ENCODE results near the gene TMEM145.

Gene TMEM145

GRCh38 chr19:42355896-42356295 is 42.8 kb downstream of the TMEM145 start:
- no peak for TF ChIP-seq BACH2 (CRISPR knock-in tag; IDR thresholded peaks at IDR 0.05; ENCODE audit: borderline replicate concordance)
- TF ChIP-seq CSDC2 (CRISPR knock-in tag; IDR thresholded peaks at IDR 0.05) = no peak
- no peak for TF ChIP-seq ISL1 (CRISPR knock-in tag; IDR thresholded peaks at IDR 0.05)
- TF ChIP-seq RARB (CRISPR knock-in tag; IDR thresholded peaks at IDR 0.05) = no peak
- ATAC-seq = no peak

- ATAC-seq = no peak
- TF ChIP-seq ZNF565 (CRISPR knock-in tag; conservative IDR thresholded peaks at IDR 0.05; ENCODE audit: low read depth) (no peak), PPARA (CRISPR knock-in tag; IDR thresholded peaks at IDR 0.05; ENCODE audit: borderline replicate concordance) (no peak), RARB (CRISPR knock-in tag; IDR thresholded peaks at IDR 0.05) (no peak), ARNTL (CRISPR knock-in tag; IDR thresholded peaks at IDR 0.05; ENCODE audit: borderline replicate concordance, low read depth) (no peak), ZC3H10 (CRISPR knock-in tag; IDR thresholded peaks at IDR 0.05) (no peak), ZNF8 (CRISPR knock-in tag; IDR thresholded peaks at IDR 0.05) (no peak), CSDC2 (CRISPR knock-in tag; IDR thresholded peaks at IDR 0.05) (no peak), BACH2 (CRISPR knock-in tag; IDR thresholded peaks at IDR 0.05; ENCODE audit: borderline replicate concordance) (no peak), ZNF70 (CRISPR knock-in tag; IDR thresholded peaks at IDR 0.05) (no peak), OSR1 (CRISPR knock-in tag; IDR thresholded peaks at IDR 0.05) (no peak), GLIS3 (CRISPR knock-in tag; IDR thresholded peaks at IDR 0.05) (no peak), ZFP3 (CRISPR knock-in tag; IDR thresholded peaks at IDR 0.05) (no peak)
- TF ChIP-seq, protein P1, sequence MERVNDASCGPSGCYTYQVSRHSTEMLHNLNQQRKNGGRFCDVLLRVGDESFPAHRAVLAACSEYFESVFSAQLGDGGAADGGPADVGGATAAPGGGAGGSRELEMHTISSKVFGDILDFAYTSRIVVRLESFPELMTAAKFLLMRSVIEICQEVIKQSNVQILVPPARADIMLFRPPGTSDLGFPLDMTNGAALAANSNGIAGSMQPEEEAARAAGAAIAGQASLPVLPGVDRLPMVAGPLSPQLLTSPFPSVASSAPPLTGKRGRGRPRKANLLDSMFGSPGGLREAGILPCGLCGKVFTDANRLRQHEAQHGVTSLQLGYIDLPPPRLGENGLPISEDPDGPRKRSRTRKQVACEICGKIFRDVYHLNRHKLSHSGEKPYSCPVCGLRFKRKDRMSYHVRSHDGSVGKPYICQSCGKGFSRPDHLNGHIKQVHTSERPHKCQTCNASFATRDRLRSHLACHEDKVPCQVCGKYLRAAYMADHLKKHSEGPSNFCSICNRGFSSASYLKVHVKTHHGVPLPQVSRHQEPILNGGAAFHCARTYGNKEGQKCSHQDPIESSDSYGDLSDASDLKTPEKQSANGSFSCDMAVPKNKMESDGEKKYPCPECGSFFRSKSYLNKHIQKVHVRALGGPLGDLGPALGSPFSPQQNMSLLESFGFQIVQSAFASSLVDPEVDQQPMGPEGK (CRISPR knock-in tag; IDR thresholded peaks at IDR 0.05; ENCODE audit: borderline replicate concordance) = no peak
- TF ChIP-seq, protein P2, sequence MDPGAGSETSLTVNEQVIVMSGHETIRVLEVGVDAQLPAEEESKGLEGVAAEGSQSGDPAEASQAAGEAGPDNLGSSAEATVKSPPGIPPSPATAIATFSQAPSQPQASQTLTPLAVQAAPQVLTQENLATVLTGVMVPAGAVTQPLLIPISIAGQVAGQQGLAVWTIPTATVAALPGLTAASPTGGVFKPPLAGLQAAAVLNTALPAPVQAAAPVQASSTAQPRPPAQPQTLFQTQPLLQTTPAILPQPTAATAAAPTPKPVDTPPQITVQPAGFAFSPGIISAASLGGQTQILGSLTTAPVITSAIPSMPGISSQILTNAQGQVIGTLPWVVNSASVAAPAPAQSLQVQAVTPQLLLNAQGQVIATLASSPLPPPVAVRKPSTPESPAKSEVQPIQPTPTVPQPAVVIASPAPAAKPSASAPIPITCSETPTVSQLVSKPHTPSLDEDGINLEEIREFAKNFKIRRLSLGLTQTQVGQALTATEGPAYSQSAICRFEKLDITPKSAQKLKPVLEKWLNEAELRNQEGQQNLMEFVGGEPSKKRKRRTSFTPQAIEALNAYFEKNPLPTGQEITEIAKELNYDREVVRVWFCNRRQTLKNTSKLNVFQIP (CRISPR knock-in tag; IDR thresholded peaks at IDR 0.05; ENCODE audit: borderline replicate concordance, low read depth) = no peak
- TF ChIP-seq, protein P3, sequence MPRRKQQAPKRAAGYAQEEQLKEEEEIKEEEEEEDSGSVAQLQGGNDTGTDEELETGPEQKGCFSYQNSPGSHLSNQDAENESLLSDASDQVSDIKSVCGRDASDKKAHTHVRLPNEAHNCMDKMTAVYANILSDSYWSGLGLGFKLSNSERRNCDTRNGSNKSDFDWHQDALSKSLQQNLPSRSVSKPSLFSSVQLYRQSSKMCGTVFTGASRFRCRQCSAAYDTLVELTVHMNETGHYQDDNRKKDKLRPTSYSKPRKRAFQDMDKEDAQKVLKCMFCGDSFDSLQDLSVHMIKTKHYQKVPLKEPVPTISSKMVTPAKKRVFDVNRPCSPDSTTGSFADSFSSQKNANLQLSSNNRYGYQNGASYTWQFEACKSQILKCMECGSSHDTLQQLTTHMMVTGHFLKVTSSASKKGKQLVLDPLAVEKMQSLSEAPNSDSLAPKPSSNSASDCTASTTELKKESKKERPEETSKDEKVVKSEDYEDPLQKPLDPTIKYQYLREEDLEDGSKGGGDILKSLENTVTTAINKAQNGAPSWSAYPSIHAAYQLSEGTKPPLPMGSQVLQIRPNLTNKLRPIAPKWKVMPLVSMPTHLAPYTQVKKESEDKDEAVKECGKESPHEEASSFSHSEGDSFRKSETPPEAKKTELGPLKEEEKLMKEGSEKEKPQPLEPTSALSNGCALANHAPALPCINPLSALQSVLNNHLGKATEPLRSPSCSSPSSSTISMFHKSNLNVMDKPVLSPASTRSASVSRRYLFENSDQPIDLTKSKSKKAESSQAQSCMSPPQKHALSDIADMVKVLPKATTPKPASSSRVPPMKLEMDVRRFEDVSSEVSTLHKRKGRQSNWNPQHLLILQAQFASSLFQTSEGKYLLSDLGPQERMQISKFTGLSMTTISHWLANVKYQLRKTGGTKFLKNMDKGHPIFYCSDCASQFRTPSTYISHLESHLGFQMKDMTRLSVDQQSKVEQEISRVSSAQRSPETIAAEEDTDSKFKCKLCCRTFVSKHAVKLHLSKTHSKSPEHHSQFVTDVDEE (CRISPR knock-in tag; IDR thresholded peaks at IDR 0.05) = no peak
Observed at GRCh38 chr19:42356686-42357085, 43.6 kb downstream of the TMEM145 start.

DNA sequence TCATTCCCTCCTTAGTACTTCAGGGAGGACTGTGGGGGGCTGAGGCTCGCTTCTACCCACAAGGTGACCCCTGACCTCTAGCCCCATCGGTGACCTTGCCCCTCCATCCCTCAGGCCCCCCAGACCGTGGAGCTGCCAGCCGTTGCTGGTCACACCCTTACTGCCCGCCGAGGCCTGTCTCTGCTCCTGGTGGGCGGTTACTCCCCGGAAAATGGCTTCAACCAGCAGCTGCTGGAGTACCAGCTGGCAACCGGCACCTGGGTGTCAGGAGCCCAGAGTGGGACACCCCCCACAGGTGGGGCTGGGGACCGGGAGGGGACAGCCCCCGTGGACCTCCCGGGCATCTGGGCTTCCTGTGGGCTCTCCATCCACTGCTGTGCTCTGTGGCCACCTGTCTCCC is 44.2 kb downstream of the TMEM145 start:
- ATAC-seq = no peak
- no peak for TF ChIP-seq ISL1 (CRISPR knock-in tag; IDR thresholded peaks at IDR 0.05)
- TF ChIP-seq OSR1 (CRISPR knock-in tag; IDR thresholded peaks at IDR 0.05) = no peak
- TF ChIP-seq ARNTL (CRISPR knock-in tag; IDR thresholded peaks at IDR 0.05; ENCODE audit: borderline replicate concordance, low read depth) = no peak
- no peak for TF ChIP-seq ESRRG (CRISPR knock-in tag; IDR thresholded peaks at IDR 0.05)

DNA sequence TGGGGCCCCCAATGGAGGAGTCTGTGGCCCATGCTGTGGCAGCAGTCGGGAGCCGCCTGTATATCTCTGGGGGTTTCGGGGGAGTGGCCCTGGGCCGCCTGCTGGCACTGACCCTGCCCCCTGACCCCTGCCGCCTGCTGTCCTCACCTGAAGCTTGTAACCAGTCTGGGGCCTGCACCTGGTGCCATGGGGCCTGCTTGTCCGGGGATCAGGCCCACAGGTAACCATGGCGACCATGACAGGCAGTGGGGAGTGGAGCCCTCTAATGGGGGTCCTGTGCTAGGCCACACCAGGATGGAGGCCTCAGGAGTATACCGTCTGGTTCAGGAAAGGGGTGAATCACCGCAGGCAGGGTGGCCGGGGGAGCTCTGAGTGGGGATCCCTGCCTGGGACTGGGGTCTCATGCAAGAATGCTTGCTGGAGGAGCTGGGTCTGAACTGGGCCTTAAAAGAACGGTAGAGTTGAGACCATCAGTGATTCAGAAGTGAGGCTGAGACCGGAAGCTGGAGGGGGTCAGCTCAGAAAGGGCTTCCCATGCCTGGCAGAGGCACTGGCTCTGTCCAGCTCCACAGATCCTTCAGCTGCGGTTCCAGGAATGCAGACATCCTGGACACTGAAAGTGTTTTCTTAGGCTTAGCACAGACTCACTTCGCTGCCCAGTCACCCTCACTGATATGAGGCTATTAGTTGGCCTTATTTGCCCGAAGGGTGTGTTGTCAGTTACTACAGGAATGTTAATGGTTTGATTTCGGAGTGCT is 47.9 kb downstream of the TMEM145 start:
- TF ChIP-seq PPARA (CRISPR knock-in tag; IDR thresholded peaks at IDR 0.05; ENCODE audit: borderline replicate concordance) = no peak
- no peak for TF ChIP-seq ARNTL (CRISPR knock-in tag; IDR thresholded peaks at IDR 0.05; ENCODE audit: borderline replicate concordance, low read depth)
- TF ChIP-seq, protein P4, sequence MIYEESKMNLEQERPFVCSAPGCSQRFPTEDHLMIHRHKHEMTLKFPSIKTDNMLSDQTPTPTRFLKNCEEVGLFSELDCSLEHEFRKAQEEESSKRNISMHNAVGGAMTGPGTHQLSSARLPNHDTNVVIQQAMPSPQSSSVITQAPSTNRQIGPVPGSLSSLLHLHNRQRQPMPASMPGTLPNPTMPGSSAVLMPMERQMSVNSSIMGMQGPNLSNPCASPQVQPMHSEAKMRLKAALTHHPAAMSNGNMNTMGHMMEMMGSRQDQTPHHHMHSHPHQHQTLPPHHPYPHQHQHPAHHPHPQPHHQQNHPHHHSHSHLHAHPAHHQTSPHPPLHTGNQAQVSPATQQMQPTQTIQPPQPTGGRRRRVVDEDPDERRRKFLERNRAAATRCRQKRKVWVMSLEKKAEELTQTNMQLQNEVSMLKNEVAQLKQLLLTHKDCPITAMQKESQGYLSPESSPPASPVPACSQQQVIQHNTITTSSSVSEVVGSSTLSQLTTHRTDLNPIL (CRISPR knock-in tag; IDR thresholded peaks at IDR 0.05; ENCODE audit: low read depth) = no peak
- TF ChIP-seq CSDC2 (CRISPR knock-in tag; IDR thresholded peaks at IDR 0.05) = no peak
- no peak for TF ChIP-seq ZC3H10 (CRISPR knock-in tag; IDR thresholded peaks at IDR 0.05)
- TF ChIP-seq GLIS3 (CRISPR knock-in tag; IDR thresholded peaks at IDR 0.05) = no peak
- no peak for TF ChIP-seq TCF4 (CRISPR knock-in tag; IDR thresholded peaks at IDR 0.05; ENCODE audit: borderline replicate concordance)
- TF ChIP-seq ZNF70 (CRISPR knock-in tag; IDR thresholded peaks at IDR 0.05) = no peak
- no peak for TF ChIP-seq RARB (CRISPR knock-in tag; IDR thresholded peaks at IDR 0.05)
- no peak for TF ChIP-seq ZNF565 (CRISPR knock-in tag; conservative IDR thresholded peaks at IDR 0.05; ENCODE audit: low read depth)
- TF ChIP-seq SNAI2 (CRISPR knock-in tag; IDR thresholded peaks at IDR 0.05) = no peak
- TF ChIP-seq BACH2 (CRISPR knock-in tag; IDR thresholded peaks at IDR 0.05; ENCODE audit: borderline replicate concordance) = no peak
- TF ChIP-seq TOX (CRISPR knock-in tag; IDR thresholded peaks at IDR 0.05; ENCODE audit: borderline replicate concordance) = no peak
- no peak for ATAC-seq
